Gastrocnemius medialis (tissue), 4 donors: ENCODE results near the gene PDCD7.

ENCODE experiments used
- CTCF ChIP-seq, 5 experiments: fragments of 450-650 bp in 3 of 5; fragments of 200-600 bp in 2 of 5; sonication (generic) in 2 of 5; IDR thresholded peaks in 4 of 5; conservative IDR thresholded peaks in 1 of 5; 1 replicate in 4 of 5; 2 replicates in 1 of 5; pipeline ENCODE4 v1.5.1; 2016 to 2019; ENCODE audit warnings: antibody characterized with exemption in 5 of 5, mild to moderate bottlenecking in 3 of 5, moderate library complexity in 3 of 5
- POLR2A ChIP-seq, 2 donors: fragments of 450-650 bp; IDR thresholded peaks; one replicate each; pipeline ENCODE4 v1.6.1; 2017; ENCODE audit warnings: antibody characterized with exemption in 2 of 2, mild to moderate bottlenecking in 2 of 2, moderate library complexity in 2 of 2

- no peak for TF ChIP-seq POLR2A (IDR thresholded peaks at IDR 0.05)
- no peak for TF ChIP-seq CTCF (IDR thresholded peaks at IDR 0.05 in 4 of 5, conservative IDR thresholded peaks at IDR 0.05 in 1 of 5)
Measured at GRCh38 chr15:65100442-65100841, 33.2 kb downstream of the PDCD7 start.
